GM13977 (cell line): ENCODE data around the gene ALLC.
A peak's percentile ranks its signal among the peaks of the same experiment; 100 is the strongest.

Experiments
- DNase-seq: peaks from one replicate; pipeline ENCODE4 v3.0.0; 2012; ENCODE audit warnings: low spot score
- in situ Hi-C: fragments of 300-500 bp; cut with MboI; formaldehyde crosslinking; loops from one replicate; pipeline ENCODE4 v1.12.0; 2022; ENCODE audit warnings: low sequenced_read_pairs, low pct_unique_long_range_greater_than_20kb, mixed read lengths, inconsistent platforms; ENCODE audit not compliant: unreplicated experiment
- TF ChIP-seq, protein P1 (sequence below): IDR thresholded peaks from 2 replicates; pipeline ENCODE4 v1.5.1; 2012; ENCODE audit warnings: mild to moderate bottlenecking, control low read depth; ENCODE audit not compliant: insufficient read depth; ENCODE audit errors: extremely low read depth, missing control alignments

ALLC gene

DNA sequence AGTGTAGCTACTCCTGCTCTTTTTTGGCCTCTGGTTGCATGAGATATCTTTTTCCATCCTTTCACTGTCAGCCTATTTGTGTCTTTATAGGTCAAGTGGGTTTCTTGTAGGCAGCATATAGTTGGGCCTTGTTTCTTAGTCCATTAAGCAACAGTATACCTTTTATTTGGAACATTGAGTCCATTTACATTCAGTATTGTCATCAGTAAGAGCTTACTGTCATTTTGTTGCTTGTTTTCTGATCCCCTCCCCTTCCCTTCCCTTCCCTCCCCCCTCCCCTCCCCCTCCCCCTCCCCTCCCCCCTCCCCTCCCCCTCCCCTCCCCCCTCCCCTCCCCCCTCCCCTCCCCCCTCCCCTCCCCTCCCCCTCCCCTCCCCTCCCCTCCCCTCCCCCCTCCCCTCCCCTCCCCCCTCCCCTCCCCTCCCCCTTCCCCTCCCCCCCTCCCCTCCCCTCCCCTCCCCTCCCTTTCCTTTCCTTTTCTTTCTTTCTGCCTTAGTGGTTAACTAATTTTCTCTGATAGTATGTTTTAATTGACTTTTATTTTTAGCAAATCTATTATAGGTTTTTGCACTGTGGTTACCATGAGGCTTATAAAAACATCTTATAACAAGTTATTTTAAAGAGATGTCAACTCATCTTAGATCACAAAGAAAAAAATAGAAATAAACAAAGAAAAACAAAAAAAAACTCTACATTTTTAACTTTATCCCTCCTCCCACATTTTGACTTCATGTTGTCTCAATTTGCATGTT, 32.2 kb downstream of the ALLC start:
- TF ChIP-seq, protein P1, sequence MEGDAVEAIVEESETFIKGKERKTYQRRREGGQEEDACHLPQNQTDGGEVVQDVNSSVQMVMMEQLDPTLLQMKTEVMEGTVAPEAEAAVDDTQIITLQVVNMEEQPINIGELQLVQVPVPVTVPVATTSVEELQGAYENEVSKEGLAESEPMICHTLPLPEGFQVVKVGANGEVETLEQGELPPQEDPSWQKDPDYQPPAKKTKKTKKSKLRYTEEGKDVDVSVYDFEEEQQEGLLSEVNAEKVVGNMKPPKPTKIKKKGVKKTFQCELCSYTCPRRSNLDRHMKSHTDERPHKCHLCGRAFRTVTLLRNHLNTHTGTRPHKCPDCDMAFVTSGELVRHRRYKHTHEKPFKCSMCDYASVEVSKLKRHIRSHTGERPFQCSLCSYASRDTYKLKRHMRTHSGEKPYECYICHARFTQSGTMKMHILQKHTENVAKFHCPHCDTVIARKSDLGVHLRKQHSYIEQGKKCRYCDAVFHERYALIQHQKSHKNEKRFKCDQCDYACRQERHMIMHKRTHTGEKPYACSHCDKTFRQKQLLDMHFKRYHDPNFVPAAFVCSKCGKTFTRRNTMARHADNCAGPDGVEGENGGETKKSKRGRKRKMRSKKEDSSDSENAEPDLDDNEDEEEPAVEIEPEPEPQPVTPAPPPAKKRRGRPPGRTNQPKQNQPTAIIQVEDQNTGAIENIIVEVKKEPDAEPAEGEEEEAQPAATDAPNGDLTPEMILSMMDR = no peak
- no peak for DNase-seq
- in situ Hi-C loops = no loop called here

DNA sequence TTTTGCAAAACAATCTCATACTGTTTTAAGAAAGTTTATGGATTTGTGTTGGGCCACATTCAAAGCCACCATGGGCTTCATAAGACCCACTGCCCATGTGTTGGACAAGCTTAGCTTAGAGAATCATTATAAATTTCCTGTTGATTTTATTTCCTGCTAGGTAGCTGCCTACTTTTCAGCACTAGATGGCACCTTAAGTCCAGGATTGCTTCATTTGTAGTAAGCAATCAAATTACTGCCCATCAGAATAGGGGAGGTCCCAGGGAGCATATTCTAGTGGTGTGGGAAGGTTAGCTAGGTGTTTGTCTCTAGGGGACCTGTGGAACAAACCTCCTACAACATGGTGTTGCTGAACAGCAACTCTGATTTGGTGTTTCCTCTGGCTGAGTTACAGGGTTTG, 34.4 kb downstream of the ALLC start:
- TF ChIP-seq, protein P1 = peak; percentile 32
- DNase-seq = no peak
- in situ Hi-C loops = no loop called here

DNA sequence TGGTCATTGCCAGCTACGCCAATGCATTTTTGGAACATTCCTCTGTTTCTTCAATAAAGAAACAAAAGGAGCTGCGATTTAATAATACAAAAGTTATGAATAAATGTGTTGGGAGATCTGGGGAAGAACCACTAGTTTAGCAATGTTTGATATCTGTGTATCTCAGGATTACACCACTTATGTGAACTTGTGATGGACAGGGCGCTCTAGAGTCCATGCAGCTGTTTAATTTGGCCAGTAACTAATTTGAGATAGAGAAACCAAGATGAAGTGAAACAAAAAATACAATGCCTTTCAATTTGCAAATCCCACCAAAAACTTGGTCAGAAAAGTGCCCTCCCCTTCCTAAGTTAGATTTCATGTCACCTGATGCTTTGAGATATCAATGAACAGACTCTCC, 38.5 kb downstream of the ALLC start:
- TF ChIP-seq, protein P1 = no peak
- in situ Hi-C loops = no loop called here

DNA sequence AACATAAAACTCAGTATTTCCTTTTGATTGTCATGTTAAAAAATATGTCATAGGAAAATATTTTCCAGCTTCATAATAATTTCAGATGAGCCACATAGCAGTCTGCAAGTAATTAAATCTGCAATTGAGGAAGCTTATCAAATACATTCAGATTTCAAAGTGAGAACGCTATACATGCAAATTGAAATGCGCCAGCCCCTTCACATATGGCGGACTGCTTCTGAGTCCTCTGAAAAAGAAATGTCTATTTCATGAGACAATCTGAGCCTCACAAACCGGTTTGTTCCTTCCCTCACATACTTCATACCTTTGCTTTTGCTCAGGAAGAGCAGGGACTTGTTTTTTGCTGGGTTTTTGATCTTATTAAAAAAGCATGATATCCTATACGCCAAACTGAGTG, 43.1 kb downstream of the ALLC start:
- in situ Hi-C loops = no loop called here
- TF ChIP-seq, protein P1 = no peak
- DNase-seq = no peak

More for the DNA sequence above, 38.5 kb downstream of the ALLC start:
- no peak for DNase-seq

DNA sequence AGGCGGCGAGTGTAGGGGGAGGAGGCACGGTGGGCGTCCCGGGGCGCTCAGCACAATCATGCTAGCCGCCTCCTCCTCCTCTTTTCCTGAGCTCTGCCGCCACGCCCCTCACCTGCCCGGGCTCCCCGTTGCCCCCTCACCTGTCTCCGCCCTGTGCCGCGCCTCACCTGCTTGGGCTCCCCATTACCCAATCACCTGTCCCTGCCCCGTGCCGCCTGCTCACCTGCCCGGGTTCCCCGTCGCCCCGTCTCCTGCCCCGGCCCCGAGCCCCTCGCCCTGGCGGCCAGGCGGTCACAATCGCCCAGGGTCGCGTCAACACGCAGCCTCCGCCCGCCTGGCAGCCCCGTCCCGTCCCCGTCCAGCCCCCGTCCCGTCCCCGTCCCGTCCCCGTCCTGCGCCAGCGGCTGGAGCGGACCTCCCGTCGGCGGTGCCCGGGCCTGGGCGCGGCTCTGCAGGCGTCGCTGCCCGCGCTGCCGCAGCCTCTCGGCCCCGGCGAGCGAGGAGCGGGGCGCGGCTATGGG, 45.3 kb downstream of the ALLC start, which contains the start of gene DCDC2C:
DCDC2C (plus strand) TSS at position 340 of the 521 bp plus-strand sequence; CDS start at position 517, 177 bp downstream.
- no peak for DNase-seq
- in situ Hi-C loops = no loop called here
- TF ChIP-seq, protein P1 = no peak

DNA sequence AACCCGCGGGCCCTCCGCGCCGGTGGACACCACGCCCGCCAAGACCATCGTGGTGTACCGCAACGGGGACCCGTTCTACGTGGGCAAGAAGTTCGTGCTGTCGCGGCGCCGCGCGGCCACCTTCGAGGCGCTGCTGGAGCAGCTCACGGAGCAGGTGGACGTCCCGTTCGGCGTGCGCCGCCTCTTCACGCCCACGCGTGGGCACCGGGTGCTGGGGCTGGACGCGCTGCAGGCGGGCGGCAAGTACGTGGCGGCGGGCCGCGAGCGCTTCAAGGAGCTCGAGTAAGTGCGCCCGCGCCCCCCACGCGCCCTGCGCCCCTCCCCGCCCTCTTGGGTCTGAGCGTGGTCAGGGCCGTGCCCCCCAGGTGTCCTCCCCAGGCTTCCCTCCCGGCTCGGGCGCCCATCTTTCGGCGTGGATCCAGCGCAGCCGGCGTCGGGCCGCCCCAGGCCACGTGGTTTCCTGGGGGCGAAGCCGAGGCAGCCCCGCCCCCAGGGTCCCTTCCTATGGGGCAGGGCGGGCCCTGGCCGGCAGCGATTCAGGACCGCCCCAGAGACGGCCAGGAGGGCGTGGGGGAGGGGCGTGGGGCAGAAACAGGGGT, 45.9 kb downstream of the ALLC start:
- in situ Hi-C loops = no loop called here
- TF ChIP-seq, protein P1 = no peak

More for the DNA sequence above, 45.9 kb downstream of the ALLC start:
- DNase-seq = no peak
